ENCODE data around the gene CEP68.
"Not testable (repeated sequence)": the region's sequence is repeated elsewhere in the genome, so short reads cannot be mapped to it uniquely, and the experiment has no call there.

CEP68 gene

DNA sequence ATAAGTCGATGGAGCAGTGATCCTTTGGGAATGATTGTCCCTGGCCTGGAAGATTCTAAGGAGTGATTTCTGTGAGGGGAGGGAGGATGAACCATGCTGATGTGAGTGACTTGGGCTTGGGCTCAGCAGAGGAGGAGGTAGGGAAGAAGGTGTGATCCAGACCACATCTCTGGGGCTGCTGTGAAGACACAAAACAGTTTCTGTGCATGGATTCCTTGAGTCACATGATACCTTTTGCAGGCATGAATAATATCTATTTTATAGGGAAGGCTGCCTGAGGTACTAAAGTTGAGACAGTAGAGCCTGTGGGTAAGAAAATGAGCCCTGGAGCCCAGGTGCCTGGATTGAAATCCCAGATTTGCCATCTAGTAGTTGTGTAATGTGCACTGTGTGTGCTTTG lies 37.2 kb upstream of the CEP68 start:
- no peaks in the 10 kb centered on the region for H3K4me1 ChIP-seq (ENCODE audit: insufficient read depth, low read length, poor library complexity, severe bottlenecking)
- TF ChIP-seq EZH2phosphoT487 (IDR thresholded peaks at IDR 0.05; ENCODE audit: borderline replicate concordance) (no peak), CTCF (conservative IDR thresholded peaks at IDR 0.05; ENCODE audit: low read length) (no peak)
- no peak overlapping the region for H3K9ac ChIP-seq (ENCODE audit: low read depth, low read length, poor library complexity, severe bottlenecking)
- no peak overlapping the region for H3K4me3 ChIP-seq (ENCODE audit: low read length, poor library complexity, severe bottlenecking)
- peaks cover 81% of the 10 kb centered on the region; the same call in 1 of the 2 replicates for H3K36me3 ChIP-seq (ENCODE audit: insufficient read depth, low read length)
- H4K20me1 ChIP-seq (ENCODE audit: insufficient read depth, low read length, poor library complexity, severe bottlenecking), result no peaks in the 10 kb centered on the region
- no peaks in the 10 kb centered on the region for H3K9me3 ChIP-seq (ENCODE audit: insufficient read depth, low read depth, low read length)
- no peak overlapping the region for H2AFZ ChIP-seq (ENCODE audit: low read length)
- H3K79me2 ChIP-seq (ENCODE audit: insufficient read depth, low read length), result no peaks in the 10 kb centered on the region
- H3F3A ChIP-seq (ENCODE audit: low read depth), result no peaks in the 10 kb centered on the region
- H3K9me2 ChIP-seq (replicated peaks; ENCODE audit: low read depth, low read length), result no peaks in the 10 kb centered on the region
- no peaks in the 10 kb centered on the region for H3K27me3 ChIP-seq (ENCODE audit: insufficient read depth, low read length, poor library complexity, severe bottlenecking)
- no peak overlapping the region for H3K4me2 ChIP-seq (ENCODE audit: low read depth, low read length, poor library complexity, severe bottlenecking)

- Histone ChIP-seq H3K79me2 (ENCODE audit: insufficient read depth, low read length) (no peaks in the 10 kb centered on the region), H3K4me2 (ENCODE audit: low read depth, low read length, poor library complexity, severe bottlenecking) (no peak overlapping the region), H4K20me1 (ENCODE audit: insufficient read depth, low read length, poor library complexity, severe bottlenecking) (no peaks in the 10 kb centered on the region), H3K4me3 (ENCODE audit: low read length, poor library complexity, severe bottlenecking) (no peak overlapping the region), H2AFZ (ENCODE audit: low read length) (no peak overlapping the region), H3F3A (ENCODE audit: low read depth) (no peaks in the 10 kb centered on the region), H3K9me3 (ENCODE audit: insufficient read depth, low read depth, low read length) (no peaks in the 10 kb centered on the region), H3K4me1 (ENCODE audit: insufficient read depth, low read length, poor library complexity, severe bottlenecking) (no peaks in the 10 kb centered on the region), H3K36me3 (ENCODE audit: insufficient read depth, low read length) (peaks cover 74% of the 10 kb centered on the region; the same call in 1 of the 2 replicates), H3K27me3 (ENCODE audit: insufficient read depth, low read length, poor library complexity, severe bottlenecking) (no peaks in the 10 kb centered on the region), H3K9me2 (replicated peaks; ENCODE audit: low read depth, low read length) (no peaks in the 10 kb centered on the region), H3K9ac (ENCODE audit: low read depth, low read length, poor library complexity, severe bottlenecking) (no peak overlapping the region)
- TF ChIP-seq EZH2phosphoT487 (IDR thresholded peaks at IDR 0.05; ENCODE audit: borderline replicate concordance), result no peak
- no peak for TF ChIP-seq CTCF (conservative IDR thresholded peaks at IDR 0.05; ENCODE audit: low read length)
Observed at GRCh38 chr2:65019675-65020195, 36.5 kb upstream of the CEP68 start.

- H3K4me1 ChIP-seq (ENCODE audit: insufficient read depth, low read length, poor library complexity, severe bottlenecking), result not testable (repeated sequence)
Observed at GRCh38 chr2:65020251-65020650, 36.0 kb upstream of the CEP68 start.

GRCh38 chr2:65020943-65021528 lies 35.2 kb upstream of the CEP68 start:
- TF ChIP-seq EZH2phosphoT487 (IDR thresholded peaks at IDR 0.05; ENCODE audit: borderline replicate concordance) (no peak), CTCF (conservative IDR thresholded peaks at IDR 0.05; ENCODE audit: low read length) (no peak)

More at GRCh38 chr2:65020251-65020650, 36.0 kb upstream of the CEP68 start:
- H3K27me3 ChIP-seq (ENCODE audit: insufficient read depth, low read length, poor library complexity, severe bottlenecking); H4K20me1 ChIP-seq (ENCODE audit: insufficient read depth, low read length, poor library complexity, severe bottlenecking); H3F3A ChIP-seq (ENCODE audit: low read depth); H3K4me2 ChIP-seq (ENCODE audit: low read depth, low read length, poor library complexity, severe bottlenecking); H3K79me2 ChIP-seq (ENCODE audit: insufficient read depth, low read length); H2AFZ ChIP-seq (ENCODE audit: low read length); H3K9me3 ChIP-seq (ENCODE audit: insufficient read depth, low read depth, low read length); H3K9me2 ChIP-seq (replicated peaks; ENCODE audit: low read depth, low read length); H3K9ac ChIP-seq (ENCODE audit: low read depth, low read length, poor library complexity, severe bottlenecking); H3K4me3 ChIP-seq (ENCODE audit: low read length, poor library complexity, severe bottlenecking): not testable (repeated sequence)
- peaks cover 71% of the 10 kb centered on the region; the same call in 1 of the 2 replicates for H3K36me3 ChIP-seq (ENCODE audit: insufficient read depth, low read length)

More at GRCh38 chr2:65020943-65021528, 35.2 kb upstream of the CEP68 start:
- Histone ChIP-seq H3K27me3 (ENCODE audit: insufficient read depth, low read length, poor library complexity, severe bottlenecking) (no peaks in the 10 kb centered on the region), H3K9ac (ENCODE audit: low read depth, low read length, poor library complexity, severe bottlenecking) (no peak overlapping the region), H3K4me1 (ENCODE audit: insufficient read depth, low read length, poor library complexity, severe bottlenecking) (no peaks in the 10 kb centered on the region), H3K4me2 (ENCODE audit: low read depth, low read length, poor library complexity, severe bottlenecking) (no peak overlapping the region), H3F3A (ENCODE audit: low read depth) (no peaks in the 10 kb centered on the region), H2AFZ (ENCODE audit: low read length) (no peak overlapping the region), H3K79me2 (ENCODE audit: insufficient read depth, low read length) (no peaks in the 10 kb centered on the region), H4K20me1 (ENCODE audit: insufficient read depth, low read length, poor library complexity, severe bottlenecking) (no peaks in the 10 kb centered on the region), H3K9me3 (ENCODE audit: insufficient read depth, low read depth, low read length) (no peaks in the 10 kb centered on the region), H3K4me3 (ENCODE audit: low read length, poor library complexity, severe bottlenecking) (no peak overlapping the region), H3K36me3 (ENCODE audit: insufficient read depth, low read length) (peaks cover 65% of the 10 kb centered on the region; the same call in 1 of the 2 replicates), H3K9me2 (replicated peaks; ENCODE audit: low read depth, low read length) (no peaks in the 10 kb centered on the region)
